Endothelial cell of umbilical vein (primary cell): Measurements from ENCODE around the gene CENPS. TPM values are rescaled to one million over a fixed set of nuclear protein-coding genes. Genes with fewer than 3 reads are reported as not detected.

Source experiments
- BruUV-seq: library from RNA; stranded (reverse); fragments of 400-500 nt; replicated peaks from 2 replicates; lab custom pipeline; 2021; lab: Mats Ljungman, UMichigan
- CTCF ChIA-PET: fragments of 300-600, 350-600 bp; sonication (Branson Sonifier 250); formaldehyde crosslinking; loops from one replicate; lab custom pipeline; 2021; ENCODE audit warnings: antibody characterized with exemption, inconsistent platforms; lab: Charles Lee
- POLR2A ChIA-PET: fragments of 300-600, 350-600 bp; sonication (Branson Sonifier 250); formaldehyde crosslinking; loops from one replicate; lab custom pipeline; 2021; ENCODE audit warnings: antibody characterized with exemption, inconsistent platforms; lab: Charles Lee
- DNase-seq: peaks from one replicate; pipeline ENCODE4 v3.0.0-alpha.2; 2011; ENCODE audit warnings: low read depth, low spot score
- FAIRE-seq: peaks from 2 replicates; lab custom pipeline; 2011; peaks lifted over from hg19 to GRCh38; lab: Jason Lieb, UNC
- H2AFZ ChIP-seq: 2 replicates; pipeline ENCODE4 v1.6.0; 2012; ENCODE audit warnings: low read depth, low read length, control low read depth, inconsistent platforms
- H3K27ac ChIP-seq: 2 replicates; pipeline ENCODE4 v1.5.1; 2011; ENCODE audit warnings: low read depth, mild to moderate bottlenecking, control low read depth, low read length, moderate library complexity; ENCODE audit not compliant: insufficient read depth
- H3K27me3 ChIP-seq, 2 experiments: 2 replicates each; pipeline versions ENCODE4 v1.6.0 to v1.6.1; 2011; ENCODE audit warnings: low read length in 2 of 2, mixed read lengths in 1 of 2; ENCODE audit not compliant: control insufficient read depth in 2 of 2, insufficient read depth in 2 of 2
- H3K36me3 ChIP-seq, 2 experiments: 2 replicates in 1 of 2; 3 replicates in 1 of 2; pipeline ENCODE4 v1.5.1; 2011; ENCODE audit warnings: low read length in 2 of 2, mild to moderate bottlenecking in 1 of 2, moderate library complexity in 1 of 2; ENCODE audit not compliant: control insufficient read depth in 2 of 2, insufficient read depth in 2 of 2; ENCODE audit errors: extremely low read depth in 1 of 2
- H3K4me1 ChIP-seq: 3 replicates; pipeline ENCODE4 v1.5.1; 2011; ENCODE audit warnings: mild to moderate bottlenecking, low read length; ENCODE audit not compliant: control insufficient read depth, insufficient read depth; ENCODE audit errors: extremely low read depth
- H3K4me2 ChIP-seq: 2 replicates; pipeline ENCODE4 v1.6.1; 2011; ENCODE audit warnings: low read length, control low read depth, mixed read lengths; ENCODE audit not compliant: insufficient read depth
- H3K4me3 ChIP-seq, 3 experiments: fragments of 200-600 bp in 1 of 3; sonication (generic), shearing (Covaris generic) in 1 of 3; replicated peaks in 1 of 3; 2 replicates each; pipeline ENCODE4 v1.5.1; 2011 to 2016; ENCODE audit warnings: control low read depth in 3 of 3, low read length in 3 of 3, mild to moderate bottlenecking in 2 of 3, inconsistent platforms in 1 of 3, low read depth in 1 of 3, moderate library complexity in 1 of 3; ENCODE audit not compliant: insufficient read depth in 1 of 3
- H3K79me2 ChIP-seq: 2 replicates; pipeline ENCODE4 v1.6.0; 2012; ENCODE audit warnings: low read length, inconsistent platforms; ENCODE audit not compliant: control insufficient read depth, insufficient read depth
- H3K9ac ChIP-seq: replicated peaks from 2 replicates; pipeline ENCODE3; 2011; ENCODE audit warnings: low read length, control low read depth; ENCODE audit not compliant: insufficient read depth; ENCODE audit errors: extremely low read depth
- H3K9me1 ChIP-seq: replicated peaks from 3 replicates; pipeline ENCODE4 v1.6.0; 2011; ENCODE audit warnings: mild to moderate bottlenecking, low read length; ENCODE audit not compliant: control insufficient read depth, insufficient read depth; ENCODE audit errors: extremely low read depth
- H3K9me3 ChIP-seq: replicated peaks from 2 replicates; pipeline ENCODE4 v1.5.1; 2012; ENCODE audit warnings: low read length, inconsistent platforms; ENCODE audit not compliant: control insufficient read depth, insufficient read depth
- H4K20me1 ChIP-seq: replicated peaks from 2 replicates; pipeline ENCODE3; 2011; ENCODE audit warnings: mild to moderate bottlenecking, low read length; ENCODE audit not compliant: control insufficient read depth, insufficient read depth; ENCODE audit errors: extremely low read depth
- EZH2 ChIP-seq: IDR thresholded peaks from 2 replicates; pipeline ENCODE4 v1.6.1; 2012; ENCODE audit warnings: borderline replicate concordance, low read depth, mild to moderate bottlenecking, moderate library complexity, low read length, inconsistent platforms; ENCODE audit not compliant: severe bottlenecking
- FOS ChIP-seq: IDR thresholded peaks from 2 replicates; pipeline ENCODE4 v1.6.1; 2011; ENCODE audit warnings: mild to moderate bottlenecking, low read length, moderate library complexity, borderline replicate concordance; ENCODE audit not compliant: insufficient read depth
- GATA2 ChIP-seq: IDR thresholded peaks from 2 replicates; pipeline ENCODE4 v1.7.0; 2011; ENCODE audit warnings: low read depth, mild to moderate bottlenecking, moderate library complexity, mixed read lengths, low read length; ENCODE audit not compliant: insufficient read length, insufficient read depth
- JUN ChIP-seq: IDR thresholded peaks from 2 replicates; pipeline ENCODE4 v1.6.1; 2011; ENCODE audit warnings: borderline replicate concordance, low read depth; ENCODE audit not compliant: insufficient read length, insufficient read depth
- MYC ChIP-seq: IDR thresholded peaks from one replicate; pipeline ENCODE4 v1.6.1; 2011; ENCODE audit warnings: mild to moderate bottlenecking, low read depth, low read length
- POLR2A ChIP-seq: IDR thresholded peaks from 2 replicates; pipeline ENCODE4 v1.6.1; 2012; ENCODE audit warnings: low read depth, mild to moderate bottlenecking, control low read depth, low read length
- POLR2AphosphoS5 ChIP-seq: IDR thresholded peaks from 2 replicates; pipeline ENCODE4 v1.6.1; 2012; ENCODE audit warnings: low read depth, mild to moderate bottlenecking, control low read depth, low read length, moderate library complexity; ENCODE audit not compliant: insufficient read depth
- dilution Hi-C: fragments of 300-500 bp; cut with MboI; formaldehyde crosslinking; loops from one replicate; pipeline ENCODE4 v1.15.0; 2019; ENCODE audit warnings: low sequenced_read_pairs; ENCODE audit not compliant: extremely low pct_ligation_motif_present
- intact Hi-C: fragments of 100-400 bp; cut with micrococcal nuclease; formaldehyde crosslinking; loops from one replicate; pipeline ENCODE4 v1.10.0; 2022
- polyA plus RNA-seq, 4 experiments: library from polyadenylated mRNA; depleted of rRNA in 3 of 4; stranded (reverse) in 3 of 4; unstranded in 1 of 4; fragments of >200 nt; gene quantifications; 2 replicates each; pipeline versions ENCODE4 v1.2.1 to v1.2.3, GENCODE V29; 2011 to 2012; ENCODE audit warnings: missing spikeins in 1 of 4
- total RNA-seq: library from RNA; stranded (reverse); gene quantifications from 2 replicates; pipeline ENCODE4 v1.2.3, GENCODE V29; 2021
- TF ChIP-seq, protein P1 (sequence below), 2 donors: IDR thresholded peaks; 1 replicate in 1 of 2; 2 replicates in 1 of 2; pipeline ENCODE4 v1.5.1; 2011; ENCODE audit warnings: low read length in 2 of 2, mild to moderate bottlenecking in 2 of 2, moderate library complexity in 2 of 2, control low read depth in 1 of 2, inconsistent platforms in 1 of 2, low read depth in 1 of 2; ENCODE audit not compliant: insufficient read depth in 1 of 2; ENCODE audit errors: extremely low read depth in 1 of 2
- TF ChIP-seq, protein P2 (sequence below): IDR thresholded peaks from 2 replicates; pipeline ENCODE4 v1.6.1; 2011; ENCODE audit not compliant: insufficient read depth, insufficient read length

Gene CENPS
- total and polyA plus RNA-seq, 2 donors (not counting 3 experiments of a cell fraction or from before 2014, with no cell fraction given): 10.2 to 16.2 TPM

DNA sequence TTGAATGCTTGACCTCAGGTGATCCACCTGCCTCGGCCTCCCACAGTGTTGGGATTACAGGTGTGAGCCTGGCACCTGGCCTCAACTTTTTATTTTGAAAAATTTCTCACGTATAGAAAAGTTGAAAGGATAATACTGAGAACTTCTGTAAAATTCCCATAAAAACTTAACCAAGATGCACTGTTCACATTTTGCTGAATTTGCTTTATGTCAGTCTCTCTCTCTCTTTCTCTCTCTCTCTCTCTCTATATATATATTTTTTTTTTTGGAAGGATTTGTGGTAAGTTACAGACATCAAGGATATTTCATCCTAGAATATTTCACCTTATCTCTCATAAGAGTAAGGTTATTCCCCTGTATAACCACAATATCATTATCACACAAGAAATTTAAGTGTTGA, 50.4 kb downstream of the CENPS start:
- H4K20me1 ChIP-seq: no peaks in the 10 kb centered on the region
- DNase-seq (no peak), FAIRE-seq (no peak)
- no peaks in the 10 kb centered on the region for H3K9me3 ChIP-seq
- intact Hi-C loops (no loop called here), dilution Hi-C loops (no loop called here)
- no peaks in the 10 kb centered on the region for H3K27me3 ChIP-seq
- no peak overlapping the region for H3K9ac ChIP-seq
- H3K4me2 ChIP-seq: no peak overlapping the region
- ChIA-PET POLR2A (no interaction called here), CTCF (no interaction called here)
- TF ChIP-seq GATA2 (no peak), POLR2A (no peak), MYC (no peak), JUN (no peak), POLR2AphosphoS5 (no peak), FOS (no peak), EZH2 (no peak)
- TF ChIP-seq, protein P1, sequence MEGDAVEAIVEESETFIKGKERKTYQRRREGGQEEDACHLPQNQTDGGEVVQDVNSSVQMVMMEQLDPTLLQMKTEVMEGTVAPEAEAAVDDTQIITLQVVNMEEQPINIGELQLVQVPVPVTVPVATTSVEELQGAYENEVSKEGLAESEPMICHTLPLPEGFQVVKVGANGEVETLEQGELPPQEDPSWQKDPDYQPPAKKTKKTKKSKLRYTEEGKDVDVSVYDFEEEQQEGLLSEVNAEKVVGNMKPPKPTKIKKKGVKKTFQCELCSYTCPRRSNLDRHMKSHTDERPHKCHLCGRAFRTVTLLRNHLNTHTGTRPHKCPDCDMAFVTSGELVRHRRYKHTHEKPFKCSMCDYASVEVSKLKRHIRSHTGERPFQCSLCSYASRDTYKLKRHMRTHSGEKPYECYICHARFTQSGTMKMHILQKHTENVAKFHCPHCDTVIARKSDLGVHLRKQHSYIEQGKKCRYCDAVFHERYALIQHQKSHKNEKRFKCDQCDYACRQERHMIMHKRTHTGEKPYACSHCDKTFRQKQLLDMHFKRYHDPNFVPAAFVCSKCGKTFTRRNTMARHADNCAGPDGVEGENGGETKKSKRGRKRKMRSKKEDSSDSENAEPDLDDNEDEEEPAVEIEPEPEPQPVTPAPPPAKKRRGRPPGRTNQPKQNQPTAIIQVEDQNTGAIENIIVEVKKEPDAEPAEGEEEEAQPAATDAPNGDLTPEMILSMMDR (IDR thresholded peaks at IDR 0.05; ENCODE audit: extremely low read depth in 1 of 2, insufficient read depth in 1 of 2, low read depth in 1 of 2, low read length in 2 of 2): no peak
- TF ChIP-seq, protein P2, sequence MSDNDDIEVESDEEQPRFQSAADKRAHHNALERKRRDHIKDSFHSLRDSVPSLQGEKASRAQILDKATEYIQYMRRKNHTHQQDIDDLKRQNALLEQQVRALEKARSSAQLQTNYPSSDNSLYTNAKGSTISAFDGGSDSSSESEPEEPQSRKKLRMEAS: no peak
- H3K36me3 ChIP-seq: peaks cover 0 to 1% of the 10 kb centered on the region in 2 experiments
- peaks cover 3% of the 10 kb centered on the region for H3K4me1 ChIP-seq
- H3K9me1 ChIP-seq: no peaks in the 10 kb centered on the region
- H2AFZ ChIP-seq: no peak overlapping the region
- no peak overlapping the region for H3K27ac ChIP-seq
- H3K4me3 ChIP-seq: no peak overlapping the region
- peaks cover 59% of the 10 kb centered on the region for H3K79me2 ChIP-seq
- no TSS peak for BruUV-seq
